WTC11 (cell line): ENCODE results near the gene STARD13. TPM values are rescaled to one million over a fixed set of nuclear protein-coding genes. Genes with fewer than 3 reads are reported as not detected.

Source experiments
- ATAC-seq: fragments of 200-7000 bp; cut with Tn5 transposase; 2 replicates; pipeline ENCODE4 v1.10.0; 2021; ENCODE audit warnings: mild to moderate bottlenecking, moderate library complexity
- CTCF ChIA-PET: fragments of 300-600 bp; sonication (Branson Sonifier 250); formaldehyde crosslinking; loops from one replicate; lab custom pipeline; 2021; ENCODE audit warnings: antibody characterized with exemption; lab: Charles Lee
- POLR2A ChIA-PET: fragments of 350-600 bp; sonication (Branson Sonifier 250); formaldehyde crosslinking; loops from one replicate; lab custom pipeline; 2021; ENCODE audit warnings: antibody characterized with exemption; lab: Charles Lee
- DNase-seq: peaks from one replicate; pipeline ENCODE4 v3.0.0; 2021; ENCODE audit warnings: low spot score
- H3K27ac Mint-ChIP-seq: 2 replicates; pipeline ENCODE4 v1.8.0; 2021; ENCODE audit warnings: mixed read lengths
- H3K27me3 Mint-ChIP-seq: 2 replicates; pipeline ENCODE4 v1.8.0; 2021; ENCODE audit warnings: low read depth, mild to moderate bottlenecking, moderate library complexity, mixed read lengths
- H3K36me3 Mint-ChIP-seq: 2 replicates; pipeline ENCODE4 v1.8.0; 2021; ENCODE audit warnings: mixed read lengths
- H3K4me1 Mint-ChIP-seq: 2 replicates; pipeline ENCODE4 v1.8.0; 2022; ENCODE audit warnings: mixed read lengths
- H3K4me3 Mint-ChIP-seq: 2 replicates; pipeline ENCODE4 v1.8.0; 2021; ENCODE audit warnings: mild to moderate bottlenecking, moderate library complexity, mixed read lengths
- H3K9me3 Mint-ChIP-seq: 2 replicates; pipeline ENCODE4 v1.8.0; 2021; ENCODE audit warnings: mixed read lengths
- ATF1 ChIP-seq: sonication (generic); formaldehyde crosslinking; IDR thresholded peaks from 2 replicates; pipeline ENCODE4 v1.8.1; 2023; ENCODE audit warnings: mild to moderate bottlenecking, moderate library complexity, missing genetic modification reagents
- CREM ChIP-seq: sonication (generic); formaldehyde crosslinking; IDR thresholded peaks from 2 replicates; pipeline ENCODE4 v1.8.1; 2022; ENCODE audit warnings: mild to moderate bottlenecking, missing genetic modification reagents, moderate library complexity
- E2F1 ChIP-seq: sonication (generic); formaldehyde crosslinking; IDR thresholded peaks from 2 replicates; pipeline ENCODE4 v1.8.0; 2022; ENCODE audit warnings: mild to moderate bottlenecking, missing genetic modification reagents
- ELF4 ChIP-seq: sonication (generic); formaldehyde crosslinking; IDR thresholded peaks from 2 replicates; pipeline ENCODE4 v1.8.1; 2022; ENCODE audit warnings: low read depth, mild to moderate bottlenecking, moderate library complexity, missing genetic modification reagents
- ERG ChIP-seq: fragments of 250-450 bp; sonication (Bioruptor Pico); IDR thresholded peaks from 2 replicates; pipeline ENCODE4 v1.8.0; 2021; ENCODE audit warnings: mild to moderate bottlenecking
- GABPB1 ChIP-seq: sonication (generic); formaldehyde crosslinking; IDR thresholded peaks from 2 replicates; pipeline ENCODE4 v1.8.1; 2023; ENCODE audit warnings: mild to moderate bottlenecking, missing genetic modification reagents
- HMGXB4 ChIP-seq: sonication (generic); formaldehyde crosslinking; IDR thresholded peaks from 2 replicates; pipeline ENCODE4 v1.8.1; 2023; ENCODE audit warnings: mild to moderate bottlenecking, moderate library complexity, missing genetic modification reagents
- JAZF1 ChIP-seq: fragments of 250-450 bp; sonication (Bioruptor Pico); IDR thresholded peaks from 2 replicates; pipeline ENCODE4 v1.9.0; 2021; ENCODE audit warnings: moderate library complexity, mild to moderate bottlenecking, inconsistent platforms
- MLX ChIP-seq: sonication (generic); formaldehyde crosslinking; IDR thresholded peaks from 2 replicates; pipeline ENCODE4 v1.8.1; 2023; ENCODE audit warnings: mild to moderate bottlenecking, missing genetic modification reagents, moderate library complexity
- NFYB ChIP-seq: sonication (generic); formaldehyde crosslinking; conservative IDR thresholded peaks from 2 replicates; pipeline ENCODE4 v1.8.0; 2022; ENCODE audit warnings: low read depth, missing genetic modification reagents
- NR1H2 ChIP-seq: sonication (generic); formaldehyde crosslinking; IDR thresholded peaks from 2 replicates; pipeline ENCODE4 v1.9.0; 2021; ENCODE audit warnings: mild to moderate bottlenecking, moderate library complexity, missing genetic modification reagents
- OVOL2 ChIP-seq: fragments of 250-450 bp; sonication (Bioruptor Pico); IDR thresholded peaks from 2 replicates; pipeline ENCODE4 v1.9.0; 2021; ENCODE audit warnings: mild to moderate bottlenecking, borderline replicate concordance
- PRDM15 ChIP-seq: sonication (generic); formaldehyde crosslinking; IDR thresholded peaks from 2 replicates; pipeline ENCODE4 v1.8.0; 2022; ENCODE audit warnings: missing genetic modification reagents
- PREB ChIP-seq: sonication (generic); formaldehyde crosslinking; IDR thresholded peaks from 2 replicates; pipeline ENCODE4 v1.8.1; 2022; ENCODE audit warnings: mild to moderate bottlenecking, missing genetic modification reagents, moderate library complexity, borderline replicate concordance
- SP1 ChIP-seq: sonication (generic); formaldehyde crosslinking; conservative IDR thresholded peaks from 2 replicates; pipeline ENCODE4 v1.8.1; 2022; ENCODE audit warnings: missing genetic modification reagents
- TCF7 ChIP-seq: sonication (generic); formaldehyde crosslinking; IDR thresholded peaks from 2 replicates; pipeline ENCODE4 v1.8.0; 2022; ENCODE audit warnings: mild to moderate bottlenecking, low read depth, missing genetic modification reagents, moderate library complexity
- TEAD1 ChIP-seq: sonication (generic); formaldehyde crosslinking; IDR thresholded peaks from 2 replicates; pipeline ENCODE4 v1.8.0; 2022; ENCODE audit warnings: mild to moderate bottlenecking, missing genetic modification reagents
- TEAD4 ChIP-seq: sonication (generic); formaldehyde crosslinking; IDR thresholded peaks from 2 replicates; pipeline ENCODE4 v1.8.0; 2022; ENCODE audit warnings: mild to moderate bottlenecking, missing genetic modification reagents
- USF1 ChIP-seq: sonication (generic); formaldehyde crosslinking; IDR thresholded peaks from 2 replicates; pipeline ENCODE4 v1.8.0; 2022; ENCODE audit warnings: mild to moderate bottlenecking, missing genetic modification reagents
- ZNF121 ChIP-seq: sonication (generic); formaldehyde crosslinking; IDR thresholded peaks from 2 replicates; pipeline ENCODE4 v1.8.0; 2023; ENCODE audit warnings: missing genetic modification reagents
- ZNF317 ChIP-seq: sonication (generic); formaldehyde crosslinking; IDR thresholded peaks from 2 replicates; pipeline ENCODE4 v1.8.1; 2023; ENCODE audit warnings: low read depth, mild to moderate bottlenecking, moderate library complexity, missing genetic modification reagents, borderline replicate concordance
- ZNF416 ChIP-seq: fragments of 250-450 bp; sonication (Bioruptor Pico); IDR thresholded peaks from 2 replicates; pipeline ENCODE4 v1.9.0; 2021; ENCODE audit warnings: mild to moderate bottlenecking, inconsistent platforms
- total RNA-seq: library from RNA; stranded (reverse); gene quantifications from 3 replicates; pipeline ENCODE4 v1.2.3, GENCODE V29; 2021

The STARD13 gene
- total RNA-seq, 1 experiment from 2014 or later, result 4.4 TPM

- Mint-ChIP-seq H3K27me3 (no peaks in the 10 kb centered on the region), H3K4me3 (no peak overlapping the region), H3K9me3 (no peaks in the 10 kb centered on the region), H3K36me3 (no peaks in the 10 kb centered on the region), H3K4me1 (peaks cover 16% of the 10 kb centered on the region), H3K27ac (no peak overlapping the region)
- TF ChIP-seq ZNF121 (no peak), ATF1 (no peak), E2F1 (CRISPR knock-in tag) (no peak), ERG (no peak), CREM (CRISPR knock-in tag) (no peak), TEAD4 (CRISPR knock-in tag) (no peak), MLX (CRISPR knock-in tag) (no peak), GABPB1 (CRISPR knock-in tag) (no peak), PREB (CRISPR knock-in tag) (no peak), TEAD1 (CRISPR knock-in tag) (no peak), HMGXB4 (no peak), TCF7 (no peak), NR1H2 (CRISPR knock-in tag) (no peak), ELF4 (CRISPR knock-in tag) (no peak), ZNF317 (CRISPR knock-in tag) (no peak), JAZF1 (CRISPR knock-in tag) (no peak)
- ChIA-PET POLR2A (no interaction called here), CTCF (interaction anchor here (1.4 kb wide), 1 partner anchor 28 kb away, joined by 3 read pairs; no protein-coding TSS in a partner anchor)
- DNase-seq, result no peak
- ATAC-seq, result no peak
Observed at GRCh38 chr13:33289966-33290365, 4.4 kb upstream of the STARD13 start.

- Mint-ChIP-seq H3K27ac (no peak overlapping the region; the same call in 1 of the 2 replicates), H3K27me3 (no peaks in the 10 kb centered on the region), H3K4me1 (peaks cover 23% of the 10 kb centered on the region), H3K36me3 (no peaks in the 10 kb centered on the region), H3K9me3 (no peaks in the 10 kb centered on the region), H3K4me3 (no peak overlapping the region)
- ATAC-seq (no peak), DNase-seq (no peak)
- POLR2A ChIA-PET, result no interaction called here
- CTCF ChIA-PET, result interaction anchor here (0.6 to 1.2 kb wide), 2 partner anchors 11 to 59 kb away, joined by 3 read pairs; no protein-coding TSS in a partner anchor
- no peak for TF ChIP-seq USF1 (CRISPR knock-in tag)
- no peak for TF ChIP-seq PRDM15 (CRISPR knock-in tag)
- TF ChIP-seq PREB (CRISPR knock-in tag), result no peak
- TF ChIP-seq OVOL2, result no peak
- TF ChIP-seq ZNF416 (CRISPR knock-in tag), result no peak
- TF ChIP-seq ERG, result no peak
- TF ChIP-seq NFYB (CRISPR knock-in tag), result no peak
- no peak for TF ChIP-seq SP1
Observed at GRCh38 chr13:33287142-33287882, 1.8 kb upstream of the STARD13 start.
